HG03159 (cell line): ENCODE results near the gene ALS2.
"Not testable (repeated sequence)": the region's sequence is repeated elsewhere in the genome, so short reads cannot be mapped to it uniquely, and the experiment has no call there.

ENCODE experiments used
- ATAC-seq: cut with Tn5 transposase; IDR thresholded peaks from one replicate; pipeline ENCODE4 v1.9.1; 2021; ENCODE audit warnings: mild to moderate bottlenecking, moderate library complexity; ENCODE audit not compliant: unreplicated experiment

Gene ALS2

DNA sequence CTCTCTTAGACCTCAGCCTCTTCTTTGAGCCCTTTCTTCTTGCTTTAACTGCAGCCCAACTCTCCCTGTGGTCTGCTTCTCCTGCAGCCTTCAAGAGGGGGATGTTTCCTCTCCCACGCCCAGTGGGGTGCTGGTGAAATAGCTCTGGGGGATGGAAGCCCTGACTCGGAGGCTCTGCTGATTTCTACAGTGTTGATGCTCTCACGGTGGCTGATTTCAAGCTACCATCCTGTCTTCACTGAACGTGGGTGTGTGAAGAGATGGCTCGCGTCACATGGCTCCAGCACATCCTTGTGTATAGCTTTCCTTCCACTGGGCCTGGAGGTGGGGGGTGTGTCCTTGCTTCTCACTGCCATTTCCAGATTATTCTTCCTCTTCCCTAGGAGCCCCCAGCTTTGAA is 102.3 kb downstream of the ALS2 start:
- ATAC-seq, result no peak

DNA sequence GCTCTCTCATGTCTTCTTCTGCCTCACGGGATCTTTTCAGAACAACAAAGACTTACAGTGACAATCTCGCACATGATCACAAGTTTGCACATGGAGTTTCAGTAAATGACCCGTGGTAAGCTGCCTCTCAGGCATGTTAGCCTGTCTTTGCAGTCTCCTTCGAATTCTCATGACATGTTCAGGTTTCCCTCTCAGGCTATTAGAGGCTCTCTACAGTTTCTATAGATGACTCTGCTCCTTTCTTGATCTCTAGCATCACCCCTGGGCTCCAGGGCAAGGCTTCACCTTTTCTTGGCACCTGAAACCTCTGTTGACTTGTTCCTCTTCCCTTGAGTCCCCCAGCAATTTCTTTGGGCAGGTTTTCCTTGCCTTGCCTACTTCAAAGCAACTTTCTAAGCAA is 105.3 kb downstream of the ALS2 start:
- ATAC-seq, result no peak

DNA sequence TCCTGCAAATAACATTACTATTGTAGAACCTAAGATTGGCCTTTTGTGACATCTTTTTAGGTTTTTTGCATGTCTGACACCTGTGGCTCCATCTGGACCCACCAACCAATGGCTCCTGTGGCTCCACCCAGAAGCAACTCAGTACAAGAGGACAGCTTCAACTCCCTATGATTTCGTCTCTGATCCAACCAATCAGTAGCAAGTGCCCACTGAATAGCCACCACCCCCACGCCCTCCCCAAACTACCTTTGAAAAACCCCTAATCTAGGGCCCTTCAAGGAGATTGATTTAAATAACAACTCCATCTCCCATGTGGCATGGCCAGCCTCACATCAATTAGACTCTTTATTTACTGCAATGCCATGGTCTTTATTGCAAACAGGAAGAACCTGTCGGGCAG is 105.9 kb downstream of the ALS2 start:
- ATAC-seq, result no peak

DNA sequence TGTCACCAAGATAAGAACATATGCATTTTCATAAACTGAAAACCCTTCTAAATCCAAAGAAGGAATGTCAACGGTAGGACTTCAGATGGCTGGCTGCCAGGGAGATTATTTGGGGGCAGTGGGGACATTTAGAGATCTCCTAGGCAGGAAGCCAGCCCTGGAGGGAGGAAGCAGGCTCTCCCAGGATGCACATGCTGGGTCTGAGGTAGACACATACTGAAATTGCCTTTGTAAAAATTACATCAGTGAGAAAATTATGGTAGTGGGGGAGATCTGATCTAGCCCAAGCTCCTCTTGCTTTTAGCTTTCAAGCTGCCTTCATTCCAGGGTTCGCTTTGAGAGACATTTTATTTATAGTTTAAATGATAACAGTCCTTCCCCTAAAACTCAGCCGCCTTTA is 106.4 kb downstream of the ALS2 start:
- ATAC-seq, result no peak

GRCh38 chr2:201673546-201673945 is 107.2 kb downstream of the ALS2 start:
- ATAC-seq, result no peak

GRCh38 chr2:201671205-201671604 is 109.5 kb downstream of the ALS2 start:
- ATAC-seq, result not testable (repeated sequence)

DNA sequence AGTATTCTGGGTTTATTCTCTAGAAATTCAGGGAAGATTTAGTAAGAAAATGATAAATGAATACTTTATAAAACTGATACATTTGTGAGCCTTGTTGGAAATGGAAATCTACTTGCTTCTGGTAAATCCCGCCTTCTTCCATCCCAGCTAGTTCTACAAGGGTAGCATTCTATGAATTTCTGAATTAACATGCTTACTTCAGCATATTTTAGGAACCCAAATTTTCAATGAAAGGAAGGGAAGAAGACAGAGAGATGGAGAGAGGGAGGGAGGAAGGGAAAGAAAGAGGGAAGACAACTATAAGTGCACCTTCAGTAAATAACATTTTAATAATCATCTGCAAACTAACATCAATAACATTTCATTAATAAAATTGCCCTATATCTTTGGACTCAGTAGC is 110.9 kb downstream of the ALS2 start:
- no peak for ATAC-seq

GRCh38 chr2:201668402-201668910 is 112.3 kb downstream of the ALS2 start:
- ATAC-seq, result no peak

DNA sequence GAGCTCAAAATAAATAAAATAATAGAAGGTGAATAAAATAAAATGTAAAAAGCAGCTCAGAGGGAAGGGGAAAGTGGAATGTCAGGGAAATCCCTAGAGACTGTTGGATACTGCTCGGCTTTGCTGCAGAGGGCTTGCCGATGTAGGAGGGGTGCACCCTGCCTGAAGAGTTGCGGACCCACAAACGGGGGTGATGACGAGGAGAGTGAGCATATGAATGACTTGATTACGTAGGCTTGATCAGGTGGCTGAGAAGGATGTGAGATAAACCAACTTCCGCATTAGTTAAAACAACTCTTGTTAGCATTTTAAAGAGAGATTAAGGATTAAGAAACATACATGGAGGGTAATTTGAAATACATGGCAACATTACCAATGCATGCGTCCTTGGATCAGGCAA is 116.4 kb downstream of the ALS2 start:
- ATAC-seq, result no peak

DNA sequence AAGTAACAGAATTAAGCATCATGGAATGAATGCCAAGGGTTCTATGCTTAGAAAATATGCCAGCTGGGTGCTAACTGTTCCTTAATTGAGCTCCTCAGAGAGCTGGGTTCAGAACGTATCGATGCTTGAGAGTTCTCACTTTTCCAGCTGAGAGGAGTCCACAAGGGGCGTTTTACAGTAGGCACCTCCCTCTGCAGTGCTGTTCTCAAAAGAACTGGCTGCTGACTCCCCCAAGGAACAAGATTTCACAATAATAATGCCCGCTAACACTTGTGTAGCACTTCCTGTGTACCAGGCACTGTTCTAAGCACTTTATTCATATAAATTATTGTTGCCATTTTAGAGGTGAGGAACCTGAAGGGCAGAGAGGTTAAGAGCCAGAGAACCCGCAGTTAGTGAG is 119.4 kb downstream of the ALS2 start:
- no peak for ATAC-seq

- ATAC-seq, result no peak
These were observed 120.3 kb downstream of the ALS2 start for GRCh38 chr2:201660293-201660895.

- ATAC-seq, result no peak
These were observed 124.0 kb downstream of the ALS2 start for GRCh38 chr2:201656740-201657139.

- no peak for ATAC-seq
These were observed 124.6 kb downstream of the ALS2 start for GRCh38 chr2:201656102-201656501.

- ATAC-seq, result no peak
These were observed 125.9 kb downstream of the ALS2 start for GRCh38 chr2:201654616-201655384.

GRCh38 chr2:201653221-201653620 is 127.5 kb downstream of the ALS2 start:
- no peak for ATAC-seq
